GM23248 (cell line): ENCODE measurements around the gene ATG3. TPM values are rescaled to one million over a fixed set of nuclear protein-coding genes. Genes with fewer than 3 reads are reported as not detected.

ENCODE experiments used
- DNase-seq: peaks from one replicate; pipeline ENCODE4 v3.0.0-alpha.2; 2015
- H2AFZ ChIP-seq: fragments of 200-600 bp; sonication (generic); 2 replicates; pipeline ENCODE4 v1.6.1; 2016; ENCODE audit warnings: antibody characterized with exemption
- H3F3A ChIP-seq: fragments of 200-600 bp; sonication (generic); 2 replicates; pipeline ENCODE4 v1.6.1; 2016; ENCODE audit warnings: mild to moderate bottlenecking, antibody characterized with exemption, mixed run types; ENCODE audit not compliant: insufficient read depth
- H3K27ac ChIP-seq: fragments of 200-600 bp; sonication (generic); 2 replicates; pipeline ENCODE4 v1.5.1; 2016; ENCODE audit warnings: mild to moderate bottlenecking
- H3K27me3 ChIP-seq: fragments of 200-600 bp; sonication (generic); replicated peaks from 2 replicates; pipeline ENCODE4 v1.6.1; 2016; ENCODE audit warnings: mild to moderate bottlenecking; ENCODE audit not compliant: insufficient read depth
- H3K36me3 ChIP-seq: fragments of 200-600 bp; sonication (generic); 2 replicates; pipeline ENCODE4 v1.6.1; 2016; ENCODE audit warnings: low read depth, mild to moderate bottlenecking
- H3K4me1 ChIP-seq: fragments of 200-600 bp; sonication (generic); 2 replicates; pipeline ENCODE4 v1.6.1; 2016; ENCODE audit warnings: mild to moderate bottlenecking; ENCODE audit not compliant: insufficient read depth
- H3K4me2 ChIP-seq: fragments of 200-600 bp; sonication (generic); one replicate; pipeline ENCODE4 v1.6.1; 2016; ENCODE audit warnings: mild to moderate bottlenecking; ENCODE audit not compliant: unreplicated experiment
- H3K4me3 ChIP-seq: fragments of 200-600 bp; sonication (generic); 2 replicates; pipeline ENCODE4 v1.5.1; 2016; ENCODE audit warnings: mild to moderate bottlenecking
- H3K79me2 ChIP-seq: fragments of 200-600 bp; sonication (generic); 2 replicates; pipeline ENCODE4 v1.6.1; 2016; ENCODE audit warnings: mild to moderate bottlenecking; ENCODE audit not compliant: insufficient read depth
- H3K9ac ChIP-seq: fragments of 200-600 bp; sonication (generic); 2 replicates; pipeline ENCODE4 v1.6.1; 2016; ENCODE audit warnings: mild to moderate bottlenecking
- H3K9me2 ChIP-seq: fragments of 200-600 bp; sonication (generic); 2 replicates; pipeline ENCODE4 v1.6.1; 2016; ENCODE audit warnings: mixed run types, mild to moderate bottlenecking, moderate library complexity; ENCODE audit not compliant: insufficient read depth
- H3K9me3 ChIP-seq: fragments of 200-600 bp; sonication (generic); one replicate; pipeline ENCODE4 v1.6.1; 2017; ENCODE audit warnings: low read depth
- H4K20me1 ChIP-seq: fragments of 200-600 bp; sonication (generic); 2 replicates; pipeline ENCODE4 v1.6.0; 2016; ENCODE audit not compliant: insufficient read depth
- EZH2 ChIP-seq: fragments of 200-600 bp; sonication (generic); IDR thresholded peaks from 2 replicates; pipeline ENCODE4 v1.6.1; 2018; ENCODE audit warnings: antibody characterized with exemption, mild to moderate bottlenecking; ENCODE audit not compliant: insufficient read depth, poor library complexity, severe bottlenecking
- EZH2phosphoT487 ChIP-seq: fragments of 200-600 bp; sonication (generic); IDR thresholded peaks from 2 replicates; pipeline ENCODE4 v1.6.1; 2018; ENCODE audit warnings: antibody characterized with exemption, moderate library complexity, mild to moderate bottlenecking, low read depth; ENCODE audit not compliant: insufficient read depth
- WGBS, 2 experiments: methylation state at CpG; one replicate each; pipeline ENCODE4 v1.1.6; 2015 to 2017; ENCODE audit warnings: low lambda C conversion rate in 2 of 2, low coverage in 1 of 2; ENCODE audit errors: missing lambda C conversion rate in 2 of 2; 5-methylcytosine and 5-hydroxymethylcytosine counted together
- in situ Hi-C: fragments of 300-500 bp; cut with MboI; formaldehyde crosslinking; loops from 2 replicates; pipeline ENCODE4 v1.15.0; 2020
- polyA plus RNA-seq: library from polyadenylated mRNA; unstranded; fragments of >200 nt; fragmentation: Nextera tagmentation; extraction: Ambion mirVana; gene quantifications from 2 replicates; pipeline ENCODE4 v1.2.1, GENCODE V29; 2016
- total RNA-seq: library from RNA; depleted of rRNA; stranded (reverse); fragments of >200 nt; shearing (Covaris generic); gene quantifications from 2 replicates; pipeline ENCODE4 v1.2.3, GENCODE V29; 2014; rRNA removed

Gene ATG3
- total and polyA plus RNA-seq, 2 experiments from 2014 or later, result 44.0 to 70.6 TPM

- H3K4me1 ChIP-seq, result no peaks in the 10 kb centered on the region
- H3K9me3 ChIP-seq, result no peaks in the 10 kb centered on the region
- 44 to 45% methylated on average over 4 of the region's 4 CpGs for WGBS, 2 experiments
- H3K79me2 ChIP-seq, result no peaks in the 10 kb centered on the region
- no peak overlapping the region for H3K4me3 ChIP-seq
- no peaks in the 10 kb centered on the region for H3K36me3 ChIP-seq
- DNase-seq, result no peak
- in situ Hi-C loops, result no loop called here
- no peak overlapping the region for H3K4me2 ChIP-seq
- H3K9ac ChIP-seq, result no peak overlapping the region
- H2AFZ ChIP-seq, result no peak overlapping the region
- no peaks in the 10 kb centered on the region for H3F3A ChIP-seq
- no peaks in the 10 kb centered on the region for H3K9me2 ChIP-seq
- no peak overlapping the region for H3K27ac ChIP-seq
- TF ChIP-seq EZH2, result no peak
- no peak for TF ChIP-seq EZH2phosphoT487
- H3K27me3 ChIP-seq, result peaks cover 10% of the 10 kb centered on the region; the same call in 1 of the 2 replicates
- no peaks in the 10 kb centered on the region for H4K20me1 ChIP-seq
Measured at GRCh38 chr3:112489674-112490479, 71.9 kb downstream of the ATG3 start.

GRCh38 chr3:112486811-112487505 is 74.8 kb downstream of the ATG3 start:
- Histone ChIP-seq H3K4me1 (no peaks in the 10 kb centered on the region), H3F3A (no peaks in the 10 kb centered on the region), H3K79me2 (no peaks in the 10 kb centered on the region), H2AFZ (no peak overlapping the region), H3K9me3 (no peaks in the 10 kb centered on the region), H3K4me2 (no peak overlapping the region), H3K9ac (no peak overlapping the region), H4K20me1 (no peaks in the 10 kb centered on the region), H3K9me2 (no peaks in the 10 kb centered on the region), H3K4me3 (no peak overlapping the region), H3K36me3 (no peaks in the 10 kb centered on the region), H3K27me3 (peaks cover 10% of the 10 kb centered on the region; the same call in 1 of the 2 replicates), H3K27ac (no peak overlapping the region)
- no peak for TF ChIP-seq EZH2phosphoT487
- TF ChIP-seq EZH2, result no peak
- in situ Hi-C loops, result no loop called here
- 54 to 61% methylated on average over 7 of the region's 7 CpGs for WGBS, 2 experiments
- no peak for DNase-seq

GRCh38 chr3:112484352-112484751 is 77.4 kb downstream of the ATG3 start:
- Histone ChIP-seq H3K79me2 (no peaks in the 10 kb centered on the region), H3K27ac (no peak overlapping the region), H2AFZ (no peak overlapping the region), H3K9ac (no peak overlapping the region), H3K4me3 (no peak overlapping the region), H3K4me1 (no peaks in the 10 kb centered on the region), H3K9me2 (no peaks in the 10 kb centered on the region), H3K27me3 (0 out of 2 replicates have a peak, but pooled peaks cover 1% of the 10 kb centered on the region), H4K20me1 (no peaks in the 10 kb centered on the region), H3F3A (no peaks in the 10 kb centered on the region), H3K9me3 (no peaks in the 10 kb centered on the region), H3K36me3 (no peaks in the 10 kb centered on the region), H3K4me2 (no peak overlapping the region)
- no peak for DNase-seq
- 53 to 59% methylated on average over 4 of the region's 4 CpGs for WGBS, 2 experiments
- TF ChIP-seq EZH2phosphoT487 (no peak), EZH2 (no peak)
- in situ Hi-C loops, result no loop called here

- in situ Hi-C loops, result no loop called here
- WGBS, 2 experiments, result 59 to 60% methylated on average over 1 of the region's 1 CpG
Measured at GRCh38 chr3:112482675-112483074, 79.1 kb downstream of the ATG3 start.

More at GRCh38 chr3:112482675-112483074, 79.1 kb downstream of the ATG3 start:
- Histone ChIP-seq H3K4me1 (no peaks in the 10 kb centered on the region), H3F3A (no peaks in the 10 kb centered on the region), H3K9me3 (no peaks in the 10 kb centered on the region), H2AFZ (no peak overlapping the region), H3K4me2 (no peak overlapping the region), H3K36me3 (no peaks in the 10 kb centered on the region), H3K9me2 (no peaks in the 10 kb centered on the region), H3K9ac (no peak overlapping the region), H3K27me3 (no peaks in the 10 kb centered on the region; the same call in 1 of the 2 replicates), H3K79me2 (no peaks in the 10 kb centered on the region), H3K27ac (no peak overlapping the region), H4K20me1 (no peaks in the 10 kb centered on the region), H3K4me3 (no peak overlapping the region)
- TF ChIP-seq EZH2phosphoT487 (no peak), EZH2 (no peak)
- no peak for DNase-seq

Other genes starting within 250 kb of the ATG3 start
- gene CD200, start 228.8 kb downstream of the ATG3 start, total RNA-seq, result 0.76 TPM in 1 of 2 replicates, not detected in the other
- gene CD200, start 228.8 kb downstream of the ATG3 start, polyA plus RNA-seq, result 0.18 and 0.20 TPM in 2 replicates
- not detected in 2 replicates for gene BTLA, start 62.5 kb downstream of the ATG3 start, total RNA-seq
- 0.38 TPM in 1 of 2 replicates, not detected in the other for gene BTLA, start 62.5 kb downstream of the ATG3 start, polyA plus RNA-seq
- gene SLC35A5, start 83 bp upstream of the ATG3 start, total RNA-seq, result 53.0 and 56.4 TPM in 2 replicates
- 48.5 and 48.6 TPM in 2 replicates for gene SLC35A5, start 83 bp upstream of the ATG3 start, polyA plus RNA-seq
- gene CCDC80, start 79.2 kb upstream of the ATG3 start, total RNA-seq, result 1,174 and 1,238 TPM in 2 replicates
- gene CCDC80, start 79.2 kb upstream of the ATG3 start, polyA plus RNA-seq, result 2,200 and 2,264 TPM in 2 replicates